LNCaP clone FGC (cell line): Measurements from ENCODE around the gene SWSAP1.
"Not testable (repeated sequence)": the region's sequence is repeated elsewhere in the genome, so short reads cannot be mapped to it uniquely, and the experiment has no call there.

Experiments used
- DNase-seq: peaks from one replicate; pipeline ENCODE4 v3.0.0-alpha.2; 2011; ENCODE audit warnings: low read depth
- H3K4me3 ChIP-seq: 2 replicates; pipeline ENCODE4 v1.5.1; 2011; ENCODE audit warnings: mild to moderate bottlenecking, low read depth, low read length, control low read depth
- TF ChIP-seq, protein P1 (sequence below): IDR thresholded peaks from 2 replicates; pipeline ENCODE4 v1.5.1; 2012; ENCODE audit warnings: mild to moderate bottlenecking; ENCODE audit not compliant: control insufficient read depth, insufficient read depth; ENCODE audit errors: extremely low read depth

Gene SWSAP1, protein sequence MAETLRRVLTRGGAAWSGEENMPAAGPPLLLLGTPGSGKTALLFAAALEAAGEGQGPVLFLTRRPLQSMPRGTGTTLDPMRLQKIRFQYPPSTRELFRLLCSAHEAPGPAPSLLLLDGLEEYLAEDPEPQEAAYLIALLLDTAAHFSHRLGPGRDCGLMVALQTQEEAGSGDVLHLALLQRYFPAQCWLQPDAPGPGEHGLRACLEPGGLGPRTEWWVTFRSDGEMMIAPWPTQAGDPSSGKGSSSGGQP

DNA sequence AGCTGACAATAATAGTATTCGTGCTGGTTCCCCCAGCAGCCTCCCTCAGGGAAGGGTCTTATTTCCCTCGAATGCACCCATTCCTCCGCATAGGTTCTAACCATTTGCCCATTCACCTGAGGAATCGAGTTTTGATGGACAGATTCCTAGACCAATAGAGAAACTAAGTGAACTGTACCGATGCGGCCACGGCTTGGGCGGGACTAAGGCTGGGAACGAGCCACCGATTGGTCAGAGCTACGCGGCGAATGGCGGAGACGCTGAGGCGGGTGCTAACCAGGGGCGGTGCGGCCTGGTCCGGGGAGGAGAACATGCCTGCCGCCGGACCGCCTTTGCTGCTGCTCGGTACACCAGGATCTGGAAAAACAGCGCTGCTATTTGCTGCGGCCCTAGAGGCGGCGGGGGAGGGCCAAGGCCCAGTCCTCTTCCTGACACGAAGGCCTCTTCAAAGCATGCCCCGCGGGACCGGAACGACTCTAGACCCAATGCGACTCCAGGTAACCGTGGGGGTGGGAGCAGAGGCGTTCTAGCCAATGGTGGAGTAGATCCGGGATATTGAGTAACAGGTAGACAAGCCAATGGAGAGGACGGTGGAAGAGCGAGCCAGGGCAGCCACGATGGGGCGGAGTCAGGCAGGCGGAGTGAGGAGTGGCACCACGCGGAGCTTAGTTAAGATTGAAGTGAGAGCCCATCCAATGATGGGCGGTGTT, at the start of gene SWSAP1:
SWSAP1 (plus strand) TSS at position 234 of the 710 bp plus-strand sequence; CDS start at position 249, 15 bp downstream.
- DNase-seq, result peak; percentile 99
- peak within 1 kb of the TSS; percentile 65 for H3K4me3 ChIP-seq
- TF ChIP-seq, protein P1, sequence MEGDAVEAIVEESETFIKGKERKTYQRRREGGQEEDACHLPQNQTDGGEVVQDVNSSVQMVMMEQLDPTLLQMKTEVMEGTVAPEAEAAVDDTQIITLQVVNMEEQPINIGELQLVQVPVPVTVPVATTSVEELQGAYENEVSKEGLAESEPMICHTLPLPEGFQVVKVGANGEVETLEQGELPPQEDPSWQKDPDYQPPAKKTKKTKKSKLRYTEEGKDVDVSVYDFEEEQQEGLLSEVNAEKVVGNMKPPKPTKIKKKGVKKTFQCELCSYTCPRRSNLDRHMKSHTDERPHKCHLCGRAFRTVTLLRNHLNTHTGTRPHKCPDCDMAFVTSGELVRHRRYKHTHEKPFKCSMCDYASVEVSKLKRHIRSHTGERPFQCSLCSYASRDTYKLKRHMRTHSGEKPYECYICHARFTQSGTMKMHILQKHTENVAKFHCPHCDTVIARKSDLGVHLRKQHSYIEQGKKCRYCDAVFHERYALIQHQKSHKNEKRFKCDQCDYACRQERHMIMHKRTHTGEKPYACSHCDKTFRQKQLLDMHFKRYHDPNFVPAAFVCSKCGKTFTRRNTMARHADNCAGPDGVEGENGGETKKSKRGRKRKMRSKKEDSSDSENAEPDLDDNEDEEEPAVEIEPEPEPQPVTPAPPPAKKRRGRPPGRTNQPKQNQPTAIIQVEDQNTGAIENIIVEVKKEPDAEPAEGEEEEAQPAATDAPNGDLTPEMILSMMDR, result no peak

DNA sequence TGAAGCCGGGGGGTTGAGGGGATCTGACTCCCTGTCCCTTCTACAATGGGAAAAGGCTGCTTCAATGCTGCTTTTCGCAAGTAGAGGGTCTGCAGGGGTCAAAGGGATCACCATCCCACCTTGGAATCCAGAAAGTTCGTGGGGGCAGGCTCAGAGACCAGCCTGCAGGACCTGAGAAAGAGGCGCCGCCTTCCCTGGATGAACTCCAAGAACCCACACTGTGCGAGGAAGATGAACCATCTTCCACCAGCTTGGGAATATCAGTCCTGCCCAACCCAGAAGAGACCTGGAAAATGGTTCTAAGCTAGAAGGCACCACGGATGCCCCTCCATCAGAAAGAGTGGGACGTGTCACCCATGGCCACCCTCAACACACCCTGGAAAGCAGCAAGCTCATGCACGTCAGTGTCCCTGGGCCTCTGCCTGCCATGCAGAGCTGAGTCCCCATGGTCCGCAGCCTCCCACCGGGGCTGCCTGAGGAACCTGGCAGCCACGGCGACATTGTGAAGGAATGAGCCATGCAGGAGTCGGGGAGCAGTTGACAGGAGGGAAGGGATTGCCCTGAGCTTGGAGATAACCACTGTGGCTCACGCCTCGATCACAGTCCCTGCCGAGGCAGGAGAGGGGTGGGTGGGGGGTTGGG, 49.6 kb upstream of the SWSAP1 start:
- H3K4me3 ChIP-seq, result no peak overlapping the region
- DNase-seq, result no peak

DNA sequence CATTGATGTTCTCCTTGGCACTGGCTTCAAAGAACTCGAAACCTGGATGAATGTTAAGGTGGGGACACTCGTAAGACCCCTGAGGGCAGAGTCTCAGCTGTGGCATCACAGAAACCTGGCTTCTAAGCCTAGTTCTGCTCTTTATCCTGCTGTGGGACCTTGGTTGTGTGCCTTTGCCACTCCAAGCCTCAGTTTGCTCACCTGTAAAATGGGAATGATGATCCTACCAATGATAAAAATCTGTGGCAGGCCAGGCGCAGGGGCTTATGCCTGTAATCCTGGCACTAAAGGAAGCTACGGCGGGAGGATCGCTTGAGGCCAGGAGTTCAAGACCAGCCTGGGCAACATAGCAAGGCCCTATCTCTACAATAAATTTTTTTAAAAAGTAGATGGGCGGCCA, 48.9 kb upstream of the SWSAP1 start:
- TF ChIP-seq, protein P1, result no peak
- H3K4me3 ChIP-seq, result no peak overlapping the region
- DNase-seq, result no peak

More for the DNA sequence above, 49.6 kb upstream of the SWSAP1 start:
- TF ChIP-seq, protein P1, result no peak

DNA sequence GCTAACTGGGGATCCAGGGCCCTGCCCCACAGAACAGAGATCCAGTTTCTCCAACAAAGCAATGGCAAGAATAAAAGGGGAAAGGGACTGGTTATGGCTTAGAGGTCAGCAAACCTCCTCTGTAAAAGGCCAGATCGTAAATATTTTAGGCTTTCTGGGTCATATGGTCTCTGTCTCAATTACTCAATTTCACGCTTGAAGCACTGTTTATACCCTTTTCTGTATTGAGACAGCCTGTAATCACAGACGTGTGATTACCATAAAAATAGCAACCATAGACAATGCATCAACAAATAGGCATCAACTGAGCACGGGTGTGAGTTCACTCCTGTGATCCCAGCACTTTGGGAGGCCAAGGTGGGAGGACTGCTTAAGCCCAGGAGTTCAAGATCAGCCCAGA, 44.3 kb upstream of the SWSAP1 start:
- DNase-seq, result no peak
- TF ChIP-seq, protein P1, result no peak

DNA sequence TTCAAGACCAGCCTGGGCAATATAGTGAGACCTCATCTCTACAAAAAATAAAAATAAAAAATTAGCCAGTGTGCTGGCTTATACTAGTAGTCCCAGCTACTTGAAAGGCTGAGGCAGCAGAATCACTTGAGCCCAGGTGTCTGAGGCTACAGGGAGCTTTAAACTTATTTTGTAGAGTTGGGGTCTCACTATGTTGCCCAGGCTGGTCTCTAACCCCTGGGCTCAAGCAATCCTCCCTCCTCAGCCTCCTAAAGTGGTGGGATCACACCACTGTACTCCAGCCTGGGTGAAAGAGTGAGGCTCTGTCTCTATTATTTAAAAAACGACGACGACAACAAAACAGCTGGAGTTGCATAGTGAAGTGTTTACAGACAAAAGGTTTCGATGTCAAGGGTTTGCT, 43.0 kb upstream of the SWSAP1 start:
- no peak overlapping the region for H3K4me3 ChIP-seq
- DNase-seq, result no peak
- TF ChIP-seq, protein P1, result no peak

More for the DNA sequence above, 44.3 kb upstream of the SWSAP1 start:
- no peak overlapping the region for H3K4me3 ChIP-seq

DNA sequence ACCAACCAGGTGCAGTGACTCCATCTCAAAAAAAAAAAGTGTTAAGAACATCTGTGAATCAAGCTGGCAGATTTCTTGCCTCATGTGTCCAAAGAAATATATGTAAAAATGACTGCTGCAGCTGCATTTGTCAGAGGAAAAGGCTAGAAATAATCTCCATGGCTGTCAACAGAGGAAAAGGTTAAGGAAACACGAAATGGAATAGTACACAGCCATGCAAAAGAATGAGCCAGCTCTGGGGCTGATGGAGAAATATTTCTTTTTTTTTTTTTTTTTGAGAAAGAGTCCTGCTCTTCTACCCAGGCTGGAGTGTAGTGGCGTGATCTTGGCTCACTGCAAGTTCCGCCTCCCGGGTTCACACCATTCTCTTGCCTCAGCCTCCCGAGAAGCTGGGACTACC, 41.6 kb upstream of the SWSAP1 start:
- TF ChIP-seq, protein P1, result no peak
- DNase-seq, result no peak
- H3K4me3 ChIP-seq, result no peak overlapping the region

DNA sequence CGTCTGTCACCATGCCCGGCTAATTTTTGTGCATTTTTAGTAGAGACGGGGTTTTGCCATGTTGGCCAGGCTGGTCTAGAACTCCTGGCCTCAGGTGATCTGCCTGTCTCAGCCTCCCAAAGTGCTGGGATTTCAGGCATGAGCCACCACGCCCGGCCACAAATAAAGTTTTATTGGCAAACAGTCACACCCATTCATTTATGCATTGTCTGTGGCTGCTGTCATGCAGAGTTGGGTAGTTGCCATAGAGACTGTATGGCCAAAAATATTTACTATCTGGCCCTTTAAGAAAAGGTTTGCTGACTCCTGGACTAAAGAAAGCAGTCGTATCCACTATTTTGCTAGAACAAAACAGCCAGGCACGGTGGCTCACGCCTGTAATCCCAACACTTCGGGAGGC, 40.6 kb upstream of the SWSAP1 start:
- not testable (repeated sequence) for DNase-seq, H3K4me3 ChIP-seq
